Subcutaneous adipose tissue (tissue), 4 donors: ENCODE measurements around the gene ADI1. TPM values are rescaled to one million over a fixed set of nuclear protein-coding genes. Genes with fewer than 3 reads are reported as not detected.

ENCODE experiments used
- CTCF ChIP-seq: fragments of 450-650 bp; IDR thresholded peaks from one replicate; pipeline ENCODE4 v1.5.1; 2016; ENCODE audit warnings: low read depth, mild to moderate bottlenecking, control low read depth, antibody characterized with exemption, moderate library complexity
- total RNA-seq, 4 donors: library from RNA; depleted of rRNA; stranded (reverse); fragments of >200 nt; gene quantifications; one replicate each; pipeline ENCODE4 v1.1.0, GENCODE V29; 2016

The ADI1 gene
- total RNA-seq, 4 donors from 2014 or later: 40.6 to 92.4 (median 77.6) TPM

- TF ChIP-seq CTCF: no peak
These were observed 52.4 kb downstream of the ADI1 start for GRCh38 chr2:3466966-3467365.

- TF ChIP-seq CTCF: no peak
These were observed 52.9 kb downstream of the ADI1 start for GRCh38 chr2:3466482-3466863.

- no peak for TF ChIP-seq CTCF
These were observed 53.4 kb downstream of the ADI1 start for GRCh38 chr2:3465844-3466481.

- TF ChIP-seq CTCF: no peak
These were observed 54.0 kb downstream of the ADI1 start for GRCh38 chr2:3465328-3465727.

- no peak for TF ChIP-seq CTCF
These were observed 54.8 kb downstream of the ADI1 start for GRCh38 chr2:3464401-3465005.

GRCh38 chr2:3463944-3464343 is 55.4 kb downstream of the ADI1 start:
- no peak for TF ChIP-seq CTCF

- no peak for TF ChIP-seq CTCF
These were observed 56.0 kb downstream of the ADI1 start for GRCh38 chr2:3463186-3463835.
